Esophagus muscularis mucosa (tissue), 3 donors: ENCODE results near the gene EMCN.

ENCODE experiments used
- CTCF ChIP-seq, 3 experiments: fragments of 200-600 bp in 2 of 3; fragments of 450-650 bp in 1 of 3; sonication (generic) in 2 of 3; IDR thresholded peaks; one replicate each; pipeline ENCODE4 v1.5.1; 2017 to 2019; ENCODE audit warnings: antibody characterized with exemption in 3 of 3, mild to moderate bottlenecking in 2 of 3, moderate library complexity in 1 of 3
- POLR2A ChIP-seq: fragments of 450-650 bp; IDR thresholded peaks from one replicate; pipeline ENCODE4 v1.6.1; 2017; ENCODE audit warnings: antibody characterized with exemption, moderate library complexity, mild to moderate bottlenecking, low read depth

GRCh38 chr4:100366213-100366612, 151.6 kb downstream of the EMCN start:
- TF ChIP-seq POLR2A, result no peak
- TF ChIP-seq CTCF (IDR thresholded peaks at IDR 0.05), result no peak
